ENCODE measurements around the gene FAM120A.
"Not testable (repeated sequence)": the region's sequence is repeated elsewhere in the genome, so short reads cannot be mapped to it uniquely, and the experiment has no call there.

The FAM120A gene, protein sequence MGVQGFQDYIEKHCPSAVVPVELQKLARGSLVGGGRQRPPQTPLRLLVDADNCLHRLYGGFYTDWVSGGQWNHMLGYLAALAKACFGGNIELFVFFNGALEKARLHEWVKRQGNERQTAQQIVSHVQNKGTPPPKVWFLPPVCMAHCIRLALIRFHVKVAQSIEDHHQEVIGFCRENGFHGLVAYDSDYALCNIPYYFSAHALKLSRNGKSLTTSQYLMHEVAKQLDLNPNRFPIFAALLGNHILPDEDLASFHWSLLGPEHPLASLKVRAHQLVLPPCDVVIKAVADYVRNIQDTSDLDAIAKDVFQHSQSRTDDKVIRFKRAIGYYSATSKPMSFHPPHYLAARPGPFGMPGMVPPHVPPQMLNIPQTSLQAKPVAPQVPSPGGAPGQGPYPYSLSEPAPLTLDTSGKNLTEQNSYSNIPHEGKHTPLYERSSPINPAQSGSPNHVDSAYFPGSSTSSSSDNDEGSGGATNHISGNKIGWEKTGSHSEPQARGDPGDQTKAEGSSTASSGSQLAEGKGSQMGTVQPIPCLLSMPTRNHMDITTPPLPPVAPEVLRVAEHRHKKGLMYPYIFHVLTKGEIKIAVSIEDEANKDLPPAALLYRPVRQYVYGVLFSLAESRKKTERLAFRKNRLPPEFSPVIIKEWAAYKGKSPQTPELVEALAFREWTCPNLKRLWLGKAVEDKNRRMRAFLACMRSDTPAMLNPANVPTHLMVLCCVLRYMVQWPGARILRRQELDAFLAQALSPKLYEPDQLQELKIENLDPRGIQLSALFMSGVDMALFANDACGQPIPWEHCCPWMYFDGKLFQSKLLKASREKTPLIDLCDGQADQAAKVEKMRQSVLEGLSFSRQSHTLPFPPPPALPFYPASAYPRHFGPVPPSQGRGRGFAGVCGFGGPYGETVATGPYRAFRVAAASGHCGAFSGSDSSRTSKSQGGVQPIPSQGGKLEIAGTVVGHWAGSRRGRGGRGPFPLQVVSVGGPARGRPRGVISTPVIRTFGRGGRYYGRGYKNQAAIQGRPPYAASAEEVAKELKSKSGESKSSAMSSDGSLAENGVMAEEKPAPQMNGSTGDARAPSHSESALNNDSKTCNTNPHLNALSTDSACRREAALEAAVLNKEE

DNA sequence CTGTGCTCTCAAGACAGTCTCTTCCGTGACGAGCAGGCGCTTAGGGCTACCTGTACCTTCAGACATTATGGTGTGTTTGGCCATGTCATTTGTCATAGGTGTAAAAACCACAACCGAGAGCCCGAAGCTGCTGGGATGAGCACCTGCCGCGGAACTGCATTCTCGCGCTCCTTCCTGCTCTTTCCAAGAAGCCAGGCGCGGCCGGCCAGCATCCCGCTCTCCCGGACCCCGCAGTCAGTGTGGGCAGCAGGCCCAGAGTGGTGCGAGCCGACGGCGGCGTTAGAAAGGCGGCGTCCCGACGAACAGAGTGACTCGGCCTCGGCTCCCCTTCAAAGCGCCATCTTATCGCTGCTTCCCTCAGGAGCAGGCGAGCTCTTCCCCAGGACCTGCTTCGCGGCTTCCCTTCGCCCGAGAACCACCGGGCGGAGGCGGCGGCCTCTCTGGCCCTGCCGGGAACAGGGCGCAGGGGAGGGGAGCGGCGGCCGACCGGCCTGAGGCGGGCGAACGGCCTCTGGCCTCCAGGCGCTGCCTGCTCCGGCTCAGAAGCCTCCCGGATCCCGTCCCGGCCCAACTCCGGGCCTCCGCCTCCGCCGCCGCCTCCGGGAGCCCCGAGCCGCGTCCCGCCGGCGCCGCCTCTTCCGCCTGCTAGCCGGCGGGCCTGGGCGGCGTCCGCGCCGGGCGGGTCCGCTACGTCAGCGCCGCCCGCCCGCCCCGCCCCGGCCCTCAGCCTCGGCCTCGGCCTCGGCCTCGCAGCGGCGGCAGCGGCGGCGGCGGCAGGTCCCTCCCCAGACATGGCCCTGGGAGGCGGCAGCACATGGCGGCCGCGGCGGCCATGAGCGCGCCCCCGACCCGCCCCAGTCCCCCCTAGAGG lies at the start of gene FAM120A:
TSS of gene FAM120A (plus strand) at position 741 of the 871 bp plus-strand sequence. CDS start 231 bp downstream, outside the sequence.
- peak; percentile 96 for DNase-seq (ENCODE audit: low read depth, low spot score)

DNA sequence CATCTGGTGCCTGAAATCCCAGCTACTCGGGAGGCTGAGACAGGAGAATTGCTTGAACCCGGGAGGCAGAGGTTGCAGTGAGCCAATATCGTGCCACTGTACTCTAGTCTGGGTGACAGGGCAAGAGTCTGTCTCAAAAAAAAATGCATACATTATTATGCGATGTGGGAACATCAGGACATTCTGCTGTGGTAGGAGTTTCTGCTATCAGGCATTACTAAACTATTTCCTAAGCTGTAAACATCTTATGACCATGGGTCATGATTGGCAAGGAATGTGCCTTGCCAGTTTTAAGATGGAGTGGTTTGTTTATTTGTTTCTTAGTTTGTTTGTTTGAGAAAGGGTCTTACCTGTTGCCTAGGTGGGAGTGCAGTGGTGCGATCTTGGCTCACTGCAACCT lies 45.1 kb upstream of the FAM120A start:
- DNase-seq (ENCODE audit: low read depth, low spot score) = no peak

DNA sequence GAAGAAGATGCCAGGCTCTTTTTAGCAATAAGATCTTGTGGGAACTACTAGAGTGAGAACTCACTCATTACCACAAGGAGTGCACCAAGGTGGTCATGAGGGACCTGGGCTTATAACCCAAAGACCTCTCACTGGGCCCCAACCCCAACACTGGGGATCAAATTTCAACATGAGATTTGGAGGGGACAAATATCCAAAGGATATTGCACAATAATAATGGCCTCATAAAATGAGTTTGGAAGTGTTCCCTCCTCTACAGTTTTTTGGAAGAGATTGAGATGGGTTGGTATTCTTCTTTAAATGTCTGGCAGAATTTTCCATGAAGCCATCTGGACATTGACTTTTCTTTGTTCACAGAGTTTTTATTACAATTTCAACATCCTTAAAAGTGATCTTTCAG lies 38.0 kb upstream of the FAM120A start:
- DNase-seq (ENCODE audit: low read depth, low spot score) = no peak

DNA sequence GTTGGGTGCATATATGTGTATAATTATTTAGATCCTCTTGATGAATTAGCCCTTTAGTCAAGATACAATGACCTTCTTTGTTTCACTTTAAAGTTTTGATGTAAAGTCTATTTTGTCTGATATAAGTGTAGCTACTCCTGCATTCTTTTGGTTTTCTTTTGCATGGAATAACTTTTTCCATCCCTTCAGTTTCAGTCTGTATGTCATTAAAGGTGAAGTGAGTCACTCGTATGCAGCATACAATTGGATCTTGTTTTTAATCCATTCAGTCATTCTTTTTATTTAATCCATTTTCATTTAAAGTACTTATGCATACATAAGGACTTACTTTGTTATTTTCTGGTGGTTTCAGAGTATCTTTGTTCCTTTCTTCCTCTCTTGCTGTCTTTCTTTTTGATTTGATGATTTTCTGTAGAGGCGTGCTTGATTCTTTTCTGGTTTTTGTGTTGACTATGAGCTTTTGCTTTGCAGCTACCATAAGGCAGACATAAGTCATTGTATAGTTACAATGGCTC lies 36.3 kb upstream of the FAM120A start:
- DNase-seq (ENCODE audit: low read depth, low spot score) = peak; percentile 20

DNA sequence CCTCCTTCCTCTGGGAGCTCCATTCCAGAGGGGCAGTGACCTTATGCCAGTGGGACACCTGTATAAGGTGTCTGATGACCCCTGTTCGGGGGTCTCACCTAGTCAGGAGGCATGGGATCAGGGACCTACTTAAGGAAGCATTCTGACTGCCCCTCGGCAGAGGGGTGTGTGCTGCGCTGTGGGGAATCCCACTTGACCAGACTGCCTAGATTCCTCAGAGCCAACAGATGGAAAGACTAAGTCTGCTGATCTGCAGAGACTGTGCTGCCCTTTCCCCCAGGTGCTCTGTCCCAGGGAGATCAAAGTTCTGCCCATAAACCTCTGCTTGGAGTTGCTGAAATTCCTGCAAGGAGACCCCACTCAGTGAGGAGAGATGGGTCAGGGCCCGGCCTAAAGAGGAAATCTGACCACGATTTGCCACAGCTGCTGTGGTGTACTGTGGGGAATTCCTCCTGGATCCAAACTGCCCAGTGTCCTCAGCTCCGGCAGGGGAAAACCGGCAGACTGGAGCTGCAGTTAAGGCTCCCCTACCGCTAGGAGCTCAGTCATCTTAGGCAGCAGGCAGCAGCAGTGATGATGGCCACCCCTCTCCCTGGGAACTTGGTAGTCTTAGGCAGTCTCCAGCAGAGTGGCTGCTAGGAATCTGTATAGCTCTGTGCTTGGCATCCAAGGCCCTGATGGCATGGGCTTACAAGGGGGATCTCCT lies 34.8 kb upstream of the FAM120A start:
- no peak for DNase-seq (ENCODE audit: low read depth, low spot score)

DNA sequence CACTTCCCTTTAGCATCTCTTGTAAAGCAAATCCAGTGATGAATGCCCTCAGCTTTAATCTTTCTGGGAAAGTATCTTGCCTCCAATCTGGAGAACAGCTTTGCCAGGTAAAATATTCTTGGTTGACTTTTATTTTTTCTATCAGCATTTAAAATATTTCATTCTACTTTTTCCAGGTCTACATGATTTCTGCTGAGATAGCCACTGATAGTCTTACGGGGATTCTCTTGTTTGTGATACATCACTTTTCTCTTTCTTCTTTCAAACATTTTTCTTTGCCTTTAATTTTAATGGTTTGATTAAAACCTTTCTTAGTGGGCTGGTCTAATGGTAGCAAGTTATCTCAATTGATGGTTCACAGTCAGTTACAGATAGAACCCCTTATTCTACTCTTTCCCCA lies 33.9 kb upstream of the FAM120A start:
- no peak for DNase-seq (ENCODE audit: low read depth, low spot score)

DNA sequence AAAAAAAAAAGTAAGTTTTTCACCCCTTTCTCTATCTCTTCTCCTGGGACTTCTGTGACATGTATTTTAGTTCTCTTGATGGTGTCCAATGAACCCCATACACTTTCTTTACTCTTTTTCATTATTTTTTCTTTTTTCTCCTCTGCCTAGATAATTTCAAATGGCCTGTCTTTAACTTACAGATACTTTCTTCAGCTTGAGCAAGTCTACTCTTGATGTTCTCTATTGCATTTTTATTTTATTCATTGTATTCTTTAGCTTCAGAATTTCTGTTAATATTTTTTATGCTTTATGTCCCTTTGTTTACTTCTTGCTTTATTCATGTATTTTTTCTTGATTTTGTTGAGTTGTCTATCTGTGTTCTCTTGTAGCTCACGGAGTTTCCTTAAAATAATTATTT lies 32.5 kb upstream of the FAM120A start:
- DNase-seq (ENCODE audit: low read depth, low spot score) = no peak

DNA sequence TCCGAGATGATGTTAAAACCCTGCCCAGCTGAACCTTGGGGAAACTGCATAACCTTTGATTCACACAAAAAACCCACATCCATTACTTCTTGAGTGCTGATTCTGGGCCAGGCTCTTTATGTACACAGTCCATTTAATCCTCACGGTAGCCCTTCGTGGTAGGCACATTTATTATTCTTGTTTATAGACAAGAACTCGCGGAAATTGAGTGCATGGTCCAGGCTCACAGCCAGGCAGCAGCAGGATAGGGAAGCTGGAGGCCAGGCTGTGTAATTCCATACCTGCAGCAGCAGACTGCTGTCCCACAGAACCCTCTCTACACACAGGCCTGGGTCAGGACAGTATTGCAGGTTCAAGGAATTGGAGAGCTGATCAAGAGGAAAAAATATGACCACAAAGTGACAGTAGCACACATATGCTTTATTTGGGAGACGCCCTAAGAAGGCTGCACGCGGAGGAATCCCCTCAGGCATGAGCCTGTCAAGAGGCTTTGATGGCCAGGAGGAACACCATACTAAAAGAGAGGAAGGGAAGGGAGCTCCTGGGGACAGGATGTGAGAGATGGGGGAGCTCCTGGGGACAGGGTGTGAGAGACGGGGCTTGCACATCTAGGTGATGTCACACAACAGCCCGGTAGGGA lies 28.4 kb upstream of the FAM120A start:
- DNase-seq (ENCODE audit: low read depth, low spot score) = no peak

DNA sequence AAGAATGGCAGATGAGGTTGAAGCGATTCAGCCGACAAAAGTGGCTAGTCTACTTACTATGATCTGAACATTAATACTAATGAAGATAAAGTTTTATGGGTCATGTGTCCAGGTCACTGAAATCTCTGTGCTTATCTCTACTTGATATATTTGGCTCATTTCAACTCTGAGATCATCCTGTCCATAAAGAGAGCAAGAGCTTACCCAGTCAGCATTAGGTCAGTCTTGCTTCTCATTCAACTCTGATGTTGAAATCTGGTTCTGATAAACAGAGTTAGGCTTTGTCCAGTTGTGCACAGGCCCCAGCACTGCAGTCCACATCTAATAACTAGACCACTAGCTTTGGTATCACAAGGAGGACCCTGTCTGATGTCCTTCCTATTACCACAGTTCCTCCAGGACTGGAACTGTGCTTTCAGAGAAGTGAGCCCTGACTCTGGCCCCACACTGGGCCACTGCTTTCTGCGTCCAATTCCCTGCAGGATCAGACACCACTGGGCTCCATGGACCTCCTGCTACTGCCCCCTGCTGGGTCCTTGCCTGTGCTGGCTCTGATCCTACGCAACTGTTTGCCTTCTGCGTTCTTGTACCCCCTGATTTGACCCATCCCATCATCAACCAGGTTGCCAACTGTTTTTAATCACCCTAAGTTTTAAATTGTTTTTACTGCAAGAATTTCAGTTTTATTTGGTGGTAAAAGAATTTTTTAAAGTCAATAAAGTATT lies 23.7 kb upstream of the FAM120A start:
- no peak for DNase-seq (ENCODE audit: low read depth, low spot score)

DNA sequence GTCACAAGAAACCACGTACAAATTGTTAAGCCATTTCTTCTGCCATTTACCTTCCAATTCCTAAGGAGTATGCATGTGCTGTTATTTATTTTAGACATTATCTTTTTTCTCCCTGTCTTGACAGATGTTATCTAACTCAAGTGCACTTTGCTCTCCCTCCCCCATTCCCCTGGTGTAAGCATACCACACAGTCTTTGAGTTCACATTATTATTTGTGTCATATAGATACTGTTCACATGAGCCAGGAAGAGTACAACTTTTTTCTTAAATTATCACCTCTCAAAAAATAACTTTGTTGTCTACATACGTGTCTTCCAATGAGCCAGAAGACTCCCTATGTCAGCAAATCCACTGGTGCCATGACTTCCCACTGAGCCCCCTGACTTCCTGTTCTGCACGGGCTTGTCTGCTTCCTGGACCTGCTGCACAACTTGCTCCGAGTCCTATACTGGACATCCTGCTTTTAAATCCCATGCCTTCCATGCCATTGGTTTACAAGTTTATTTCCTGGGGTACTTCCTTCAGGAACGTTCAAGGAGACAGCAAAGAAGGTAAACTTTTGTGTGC lies 19.9 kb upstream of the FAM120A start:
- no peak for DNase-seq (ENCODE audit: low read depth, low spot score)

DNA sequence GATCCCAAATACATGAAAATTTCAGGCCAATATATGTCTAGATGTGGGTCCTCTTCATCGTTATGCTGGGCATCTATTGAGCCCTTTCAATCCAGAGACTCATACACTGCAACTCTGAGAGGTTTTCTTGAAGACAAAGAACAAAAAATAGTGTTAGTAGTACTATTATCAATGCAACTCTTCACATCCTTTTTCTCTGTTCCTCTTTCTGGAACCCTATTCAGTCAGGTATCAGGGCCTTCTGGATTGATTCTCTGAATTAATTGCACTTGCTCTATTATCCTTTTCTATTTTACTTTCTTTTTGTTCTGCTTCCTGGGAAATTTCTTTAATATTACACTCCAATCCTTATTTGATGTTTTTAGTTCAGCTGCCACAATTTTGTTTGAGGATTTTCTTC lies 18.5 kb upstream of the FAM120A start:
- DNase-seq (ENCODE audit: low read depth, low spot score) = no peak

DNA sequence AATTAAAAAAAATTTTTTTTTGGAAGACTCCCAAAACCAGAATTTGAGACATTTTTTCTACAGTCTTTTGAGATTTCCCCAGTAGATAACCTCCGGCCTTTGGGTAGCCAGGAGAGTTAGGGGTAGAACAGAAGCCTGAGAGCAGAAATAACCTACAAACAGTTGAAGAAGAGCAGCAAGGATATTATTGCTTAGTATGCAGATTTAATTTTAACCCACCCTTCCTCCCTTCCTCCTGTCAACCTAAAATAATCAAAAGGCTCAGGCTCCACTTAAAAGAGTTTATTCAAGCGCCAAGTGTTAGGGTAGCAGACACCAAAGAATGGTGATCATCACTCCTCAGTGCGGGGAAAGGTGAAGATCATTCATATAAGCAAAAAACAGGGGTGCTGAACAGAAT lies 17.4 kb upstream of the FAM120A start:
- no peak for DNase-seq (ENCODE audit: low read depth, low spot score)

DNA sequence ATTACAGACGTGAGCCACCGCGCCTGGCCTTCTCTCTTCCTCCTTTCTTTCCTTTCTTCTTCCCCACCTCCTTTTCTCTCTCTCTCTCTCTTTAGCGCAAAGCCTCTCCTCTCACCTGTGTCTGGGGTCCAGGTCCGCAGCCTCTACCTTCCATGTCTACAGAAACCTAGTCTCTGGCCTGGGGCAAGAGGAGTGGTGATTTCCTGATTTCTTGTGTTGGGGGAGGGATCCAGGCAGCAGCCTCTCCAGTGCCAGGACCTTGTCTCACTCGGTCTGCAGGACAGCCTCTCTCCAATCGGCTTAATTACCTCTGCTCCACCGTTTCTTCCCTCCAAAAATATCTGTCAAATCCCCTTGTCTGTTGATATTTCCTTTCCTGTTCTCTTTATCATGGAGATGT lies 16.1 kb upstream of the FAM120A start:
- DNase-seq (ENCODE audit: low read depth, low spot score) = no peak

DNA sequence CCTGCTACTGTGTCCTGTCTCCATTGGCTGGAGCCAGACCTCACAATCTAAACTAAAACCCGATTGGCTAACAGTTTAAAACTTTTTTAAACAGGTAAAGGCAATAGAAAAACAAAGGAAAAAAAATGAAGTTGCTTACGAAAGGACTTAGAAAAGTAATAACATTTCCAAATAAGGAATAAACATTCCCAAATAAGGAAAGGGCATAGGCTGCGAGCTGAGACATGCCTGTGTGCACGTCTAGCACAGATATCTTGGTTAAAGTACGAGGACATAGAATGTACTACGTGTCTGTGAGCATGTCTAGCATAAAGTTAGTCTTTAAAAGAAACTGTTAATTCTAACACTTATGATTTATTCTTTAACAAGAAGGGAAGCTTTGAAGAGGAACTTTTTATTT lies 15.3 kb upstream of the FAM120A start:
- no peak for DNase-seq (ENCODE audit: low read depth, low spot score)

DNA sequence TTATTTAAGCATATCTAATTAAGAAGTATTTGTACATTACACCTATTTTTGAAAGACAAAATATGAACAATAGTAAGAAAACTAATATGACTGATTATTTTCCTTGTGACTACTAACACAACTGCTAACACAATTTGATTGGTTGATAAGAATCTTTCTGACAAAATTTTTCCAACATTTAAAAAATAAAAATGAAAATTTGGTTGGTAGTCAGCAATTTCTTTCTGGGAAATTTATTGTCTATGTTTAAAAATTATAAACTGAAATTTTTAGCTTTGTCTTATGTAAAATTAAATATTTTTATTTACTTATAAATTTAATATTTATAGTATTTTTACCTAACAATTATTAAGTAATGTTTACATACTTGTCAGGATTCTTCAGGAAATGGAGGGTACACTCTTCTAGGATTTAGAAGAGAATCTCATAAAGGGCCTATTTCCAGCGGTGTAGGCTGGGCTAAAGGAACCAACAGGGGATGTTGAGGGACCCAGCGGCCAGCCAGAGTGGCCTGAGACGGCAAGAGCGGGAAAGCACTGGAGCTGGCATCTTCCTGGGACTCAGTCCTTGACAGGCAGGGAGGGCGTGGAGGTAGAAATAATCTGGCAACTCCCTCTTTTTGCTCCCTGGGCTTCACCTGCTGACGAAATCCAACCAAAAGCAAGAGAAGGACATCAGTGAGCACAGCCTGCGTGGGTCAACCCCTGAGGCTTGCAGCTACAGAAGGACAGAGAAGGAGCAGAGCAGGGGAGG lies 14.7 kb upstream of the FAM120A start:
- DNase-seq (ENCODE audit: low read depth, low spot score) = no peak

DNA sequence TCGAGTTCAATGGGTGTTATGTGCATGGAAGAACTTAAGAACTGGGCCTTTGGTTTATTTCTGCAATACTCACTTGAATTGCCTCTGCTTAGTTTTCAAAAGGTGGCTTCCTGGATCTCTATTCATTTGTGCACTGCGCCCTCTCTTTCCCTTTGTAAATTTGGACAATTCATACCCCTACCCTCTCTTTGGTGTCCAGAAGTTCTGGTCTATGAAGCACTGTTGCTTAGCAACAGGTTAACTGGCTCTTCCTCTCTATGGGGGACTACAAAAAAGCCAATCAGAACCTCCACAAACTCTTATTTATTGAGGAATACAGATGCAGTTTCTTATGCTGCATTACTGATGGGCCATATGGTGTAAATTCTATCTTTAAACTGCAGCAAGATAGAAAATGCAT lies 13.5 kb upstream of the FAM120A start:
- DNase-seq (ENCODE audit: low read depth, low spot score) = no peak

DNA sequence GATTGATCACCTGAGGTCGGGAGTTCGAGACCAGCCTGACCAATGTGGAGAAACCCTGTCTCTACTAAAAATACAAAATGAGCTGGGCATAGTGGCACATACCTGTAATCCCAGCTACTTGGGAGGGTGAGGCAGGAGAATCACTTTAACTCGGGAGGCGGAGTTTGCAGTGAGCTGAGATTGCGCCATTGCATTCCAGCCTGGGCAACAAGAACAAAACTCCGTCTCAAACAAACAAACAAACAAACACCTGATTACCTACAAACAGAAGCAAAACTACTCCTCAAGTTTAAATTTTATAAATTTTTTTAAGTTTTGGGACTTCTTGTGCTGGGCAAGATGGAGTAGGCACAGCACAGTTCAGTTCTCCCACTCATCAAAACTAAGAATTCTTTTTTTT lies 12.2 kb upstream of the FAM120A start:
- not testable (repeated sequence) for DNase-seq (ENCODE audit: low read depth, low spot score)

DNA sequence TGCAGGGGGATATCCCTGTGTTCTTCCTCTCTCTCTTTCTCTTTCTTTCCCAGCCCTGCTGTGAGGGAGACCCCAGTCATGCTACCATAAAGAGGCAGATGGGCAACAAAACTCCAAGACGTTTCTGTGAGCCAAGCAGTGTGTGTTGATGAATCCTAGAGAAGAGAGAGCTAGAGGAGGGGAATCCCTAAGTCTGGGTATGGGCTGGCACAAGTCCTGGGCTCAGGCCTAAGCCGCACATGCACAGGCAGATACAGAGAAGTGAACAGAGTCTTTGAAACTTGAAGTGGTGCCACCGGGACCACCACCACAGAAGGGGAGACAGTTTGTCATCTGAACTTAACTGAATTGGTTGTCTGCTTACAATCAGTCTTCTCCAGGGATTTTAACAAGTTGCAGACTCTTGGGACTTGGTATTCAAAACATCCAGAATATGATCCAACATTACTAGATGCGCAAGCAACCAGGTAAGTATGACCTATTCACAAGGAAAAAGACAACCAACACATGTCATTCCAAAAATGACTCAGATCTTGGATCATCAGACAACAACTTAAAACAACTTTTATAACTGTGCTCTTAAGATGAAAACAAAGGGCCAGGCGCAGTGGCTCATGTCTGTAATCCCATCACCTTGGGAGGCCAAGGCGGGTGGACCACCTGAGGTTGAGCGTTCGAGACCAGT lies 10.4 kb upstream of the FAM120A start:
- DNase-seq (ENCODE audit: low read depth, low spot score) = no peak
